ENCODE results near the gene BCL3. TPM values are rescaled to one million over a fixed set of nuclear protein-coding genes. Genes with fewer than 3 reads are reported as not detected.

BCL3 gene
- total RNA-seq, 2 donors from 2014 or later = 149 to 168 TPM

DNA sequence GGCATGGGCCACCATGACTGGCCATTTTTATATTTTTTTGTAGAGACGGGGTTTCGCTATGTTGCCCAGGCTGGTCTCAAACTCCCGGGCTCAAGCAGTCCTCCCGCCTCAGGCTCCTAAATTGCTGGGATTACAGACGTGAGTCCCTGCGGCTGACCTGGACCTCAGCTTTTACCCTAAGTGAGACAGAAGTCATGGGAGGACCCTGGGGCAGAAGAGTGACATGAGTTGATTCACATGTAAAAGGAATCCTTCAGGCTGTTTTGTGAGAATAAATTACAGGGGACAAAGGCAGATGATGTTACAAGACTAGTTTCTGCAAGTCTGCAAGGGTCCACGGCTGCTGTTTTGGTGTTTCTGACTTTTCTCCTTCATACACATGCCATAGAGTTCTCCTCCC lies 57.8 kb downstream of the BCL3 start:
- Mint-ChIP-seq H3K36me3 (ENCODE audit: low read depth) (no peaks in the 10 kb centered on the region), H3K4me3 (peak overlapping the region; percentile 25), H3K4me1 (peaks cover 5% of the 10 kb centered on the region), H3K27ac (no peak overlapping the region), H3K27me3 (peaks cover 3% of the 10 kb centered on the region)
- no peak for DNase-seq
- no peak for ATAC-seq
- H3K9me3 ChIP-seq (ENCODE audit: control insufficient read depth, low read length, poor library complexity, severe bottlenecking) = no peaks in the 10 kb centered on the region

DNA sequence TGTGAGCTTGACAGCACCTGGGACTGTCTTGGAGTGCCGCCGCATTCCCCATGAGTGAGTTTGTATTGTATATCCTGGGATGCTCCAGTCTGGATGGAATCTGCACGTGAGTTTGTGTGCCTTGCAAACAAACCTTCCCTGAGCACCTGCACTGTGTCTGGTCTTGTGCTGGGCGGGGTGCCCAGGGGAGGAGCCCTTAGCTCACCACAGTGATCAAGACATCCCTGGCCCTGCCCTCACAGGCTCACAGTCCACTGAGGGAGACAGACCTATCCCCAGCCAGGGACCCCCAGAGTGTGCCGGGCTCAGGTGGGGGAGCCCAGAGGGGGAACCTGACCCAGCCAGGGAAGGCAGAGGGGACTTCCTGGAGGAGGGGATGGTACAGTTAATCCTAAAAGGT lies 58.7 kb downstream of the BCL3 start:
- no peaks in the 10 kb centered on the region for H3K9me3 ChIP-seq (ENCODE audit: control insufficient read depth, low read length, poor library complexity, severe bottlenecking)
- Mint-ChIP-seq H3K4me3 (no peak overlapping the region), H3K4me1 (peaks cover 5% of the 10 kb centered on the region), H3K27me3 (peaks cover 10% of the 10 kb centered on the region), H3K27ac (no peak overlapping the region), H3K36me3 (ENCODE audit: low read depth) (peaks cover 3% of the 10 kb centered on the region)
- DNase-seq (no peak), ATAC-seq (no peak)

DNA sequence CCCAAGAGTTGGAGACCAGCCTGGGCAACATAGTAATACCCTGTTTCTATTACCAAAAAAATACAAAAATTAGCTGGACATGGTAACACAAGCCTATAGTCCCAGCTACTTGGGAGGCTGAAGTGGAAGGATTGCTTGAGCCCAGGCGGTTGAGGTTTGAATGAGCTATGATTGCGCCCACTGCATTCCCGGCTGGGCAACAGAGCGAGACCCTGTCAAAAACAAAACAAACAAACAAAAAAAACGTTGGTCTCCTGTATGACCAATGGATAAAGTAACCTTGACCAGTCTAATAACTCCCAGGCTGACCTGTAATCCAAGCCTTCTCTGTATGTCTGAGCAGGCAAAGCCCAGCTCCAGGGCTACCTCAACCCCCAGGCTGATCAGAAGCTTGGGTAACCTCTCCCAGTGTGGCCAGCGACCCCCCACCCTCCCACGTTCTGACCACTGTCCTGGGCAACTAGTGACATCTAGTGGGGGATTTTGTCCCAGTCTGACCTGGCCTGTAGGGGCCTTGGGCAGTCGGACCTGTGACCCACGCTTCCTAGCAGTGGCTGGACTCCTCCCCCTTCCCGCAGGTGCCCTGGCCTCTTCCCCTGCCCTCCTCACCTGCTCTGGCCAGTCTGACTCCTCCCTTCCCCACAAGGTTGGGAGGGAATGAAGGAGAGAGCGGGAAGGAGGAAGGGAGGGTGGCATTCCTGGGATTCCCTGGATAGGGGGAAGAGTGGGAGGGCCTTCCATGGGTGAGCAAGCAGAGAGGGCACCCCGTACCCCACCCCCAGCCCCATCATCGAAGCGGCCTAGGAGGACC lies 59.3 kb downstream of the BCL3 start:
- Mint-ChIP-seq H3K27ac (no peak overlapping the region), H3K27me3 (peaks cover 10% of the 10 kb centered on the region), H3K4me1 (peaks cover 5% of the 10 kb centered on the region), H3K4me3 (peak overlapping the region; percentile 53), H3K36me3 (ENCODE audit: low read depth) (peaks cover 3% of the 10 kb centered on the region)
- no peaks in the 10 kb centered on the region for H3K9me3 ChIP-seq (ENCODE audit: control insufficient read depth, low read length, poor library complexity, severe bottlenecking)
- DNase-seq = no peak
- no peak for ATAC-seq

DNA sequence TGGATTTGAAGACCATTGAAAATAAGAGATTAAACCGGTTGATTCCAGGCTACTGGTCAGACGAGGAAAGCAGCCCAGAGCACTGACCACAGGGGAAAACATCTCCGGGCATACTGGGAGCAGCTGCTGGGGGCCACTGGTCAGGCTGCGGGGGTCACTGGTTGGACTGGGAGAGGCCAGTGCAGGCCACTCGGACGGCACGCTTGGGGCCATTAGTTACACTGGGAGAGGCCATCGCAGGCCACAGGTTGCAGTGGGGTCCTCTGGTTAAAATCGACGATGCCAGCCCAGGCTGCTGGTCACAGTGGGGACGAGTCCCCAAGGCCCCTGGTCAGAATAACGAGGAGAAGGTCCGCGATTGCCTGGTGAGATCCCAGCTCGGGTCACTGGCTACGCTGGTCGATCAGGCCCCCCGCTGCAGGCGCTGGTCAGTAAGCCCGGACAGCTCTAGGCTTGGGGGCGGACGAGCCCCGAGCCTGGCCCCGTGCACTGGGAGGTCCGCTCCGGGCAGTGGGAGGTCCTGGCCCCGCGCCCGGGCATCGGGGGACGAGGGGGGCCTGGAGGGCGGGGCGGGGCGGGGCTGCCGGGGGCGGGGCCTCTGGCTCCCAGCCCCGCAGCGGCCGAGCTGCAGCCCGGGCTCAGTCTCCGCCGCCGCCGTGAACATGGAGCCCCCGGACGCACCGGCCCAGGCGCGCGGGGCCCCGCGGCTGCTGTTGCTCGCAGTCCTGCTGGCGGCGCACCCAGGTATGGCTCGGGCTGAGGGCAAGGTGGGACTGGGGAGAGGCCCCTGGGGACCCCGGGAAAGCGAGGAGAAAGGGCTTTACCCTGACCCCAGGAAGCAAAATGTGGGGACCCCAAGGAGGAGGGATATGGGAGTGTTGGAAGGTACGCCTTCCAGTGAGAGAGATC lies 60.2 kb downstream of the BCL3 start, which contains the start of gene BCAM:
BCAM (plus strand) TSS at position 641 of the 909 bp plus-strand sequence; CDS start at position 663, 22 bp downstream.
- Mint-ChIP-seq H3K4me1 (peaks cover 6% of the 10 kb centered on the region), H3K27me3 (peaks cover 10% of the 10 kb centered on the region), H3K36me3 (ENCODE audit: low read depth) (peaks cover 4% of the 10 kb centered on the region), H3K27ac (no peak within 1 kb of the TSS), H3K4me3 (peak within 1 kb of the TSS; percentile 67)
- DNase-seq (no peak), ATAC-seq (peak; percentile 39)
- no peaks in the 10 kb centered on the region for H3K9me3 ChIP-seq (ENCODE audit: control insufficient read depth, low read length, poor library complexity, severe bottlenecking)

Other genes with a start within 250 kb of the BCL3 start
- 1 to 10 TPM; 5.8 to 6.2 TPM for gene ZNF180, start 248.2 kb upstream of the BCL3 start, total RNA-seq
- gene CEACAM20, start 219.0 kb upstream of the BCL3 start, total RNA-seq = not detected
- gene IGSF23, start 135.1 kb upstream of the BCL3 start, total RNA-seq = not detected
- gene PVR, start 104.8 kb upstream of the BCL3 start, total RNA-seq = under 1 TPM; 0.70 to 0.94 TPM
- under 1 TPM; 0.27 to 0.39 TPM for gene CEACAM19, start 77.2 kb upstream of the BCL3 start, total RNA-seq
- gene CEACAM16, start 49.6 kb upstream of the BCL3 start, total RNA-seq = not detected
- gene CBLC, start 29.2 kb downstream of the BCL3 start, total RNA-seq = not detected
- gene BCAM, start 60.4 kb downstream of the BCL3 start, total RNA-seq = not detected
- 1 to 10 TPM; 2.5 to 5.2 TPM for gene NECTIN2, start 97.6 kb downstream of the BCL3 start, total RNA-seq
- 10 to 100 TPM; 29.0 to 34.8 TPM for gene TOMM40, start 142.5 kb downstream of the BCL3 start, total RNA-seq
- 1 to 10 TPM; 1.3 to 2.0 TPM for gene APOE, start 157.1 kb downstream of the BCL3 start, total RNA-seq
- not detected for gene APOC1, start 165.9 kb downstream of the BCL3 start, total RNA-seq
- gene APOC4, start 193.5 kb downstream of the BCL3 start, total RNA-seq = not detected
- gene APOC2, start 197.3 kb downstream of the BCL3 start, total RNA-seq = not detected
- 10 to 100 TPM; 76.7 to 78.4 TPM for gene CLPTM1, start 206.7 kb downstream of the BCL3 start, total RNA-seq